COLO668 (cell line): ENCODE data around the gene TEPSIN.

Source experiments
- DNase-seq: peaks from one replicate; lab custom pipeline; 2025; ENCODE audit not compliant: unreplicated experiment; lab: John Stamatoyannopoulos, UW

Gene TEPSIN

DNA sequence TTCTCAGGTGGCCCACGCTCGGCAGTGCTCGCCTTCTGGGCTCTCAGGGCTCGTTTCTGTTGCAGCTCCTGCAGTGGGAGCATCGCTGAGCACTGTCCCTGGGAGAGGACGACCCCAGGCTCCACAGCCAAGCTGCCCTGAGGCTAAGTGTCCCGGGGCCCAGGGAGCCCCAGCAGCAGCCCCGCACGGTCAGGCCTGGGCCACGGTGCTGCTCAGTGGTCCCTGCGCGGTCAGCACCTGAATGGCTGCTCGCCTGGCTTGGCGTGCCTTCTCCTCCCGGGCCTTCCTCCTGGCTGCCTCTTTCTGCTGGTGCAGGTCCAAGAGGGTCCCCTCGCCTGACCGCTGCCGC is 39.4 kb downstream of the TEPSIN start:
- DNase-seq = no peak

DNA sequence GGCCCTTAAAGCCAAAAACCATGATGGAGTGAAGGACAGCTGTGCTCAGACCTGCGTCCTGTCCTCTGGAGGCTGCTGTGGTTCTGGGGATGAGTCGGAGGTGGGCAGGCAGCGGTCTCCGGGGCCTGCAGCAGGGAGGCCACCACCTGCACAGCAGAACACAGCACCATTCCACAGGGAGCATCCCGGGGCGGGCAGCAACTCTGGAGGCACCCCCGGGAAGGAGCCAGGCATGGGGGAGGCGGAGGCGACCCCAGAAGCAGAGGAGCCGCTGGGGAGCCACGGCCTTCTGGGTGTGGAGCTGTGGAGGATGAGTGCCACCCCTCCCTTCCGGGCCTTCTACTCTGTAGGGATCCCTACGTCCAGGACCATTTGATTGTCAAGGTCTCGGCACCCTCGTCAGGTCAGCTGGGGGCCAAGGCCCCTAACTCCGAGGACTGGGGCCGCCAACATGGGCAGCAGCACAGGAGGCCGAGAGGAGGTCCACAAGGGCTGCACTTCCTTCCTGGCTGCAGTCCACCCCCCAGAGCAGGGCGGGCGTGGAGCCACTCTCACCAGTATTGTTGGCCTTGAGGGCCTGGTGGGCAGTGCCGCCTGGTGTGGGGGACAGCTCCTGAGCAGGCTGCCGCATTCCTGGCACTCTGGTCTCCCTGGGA is 39.9 kb downstream of the TEPSIN start:
- no peak for DNase-seq

DNA sequence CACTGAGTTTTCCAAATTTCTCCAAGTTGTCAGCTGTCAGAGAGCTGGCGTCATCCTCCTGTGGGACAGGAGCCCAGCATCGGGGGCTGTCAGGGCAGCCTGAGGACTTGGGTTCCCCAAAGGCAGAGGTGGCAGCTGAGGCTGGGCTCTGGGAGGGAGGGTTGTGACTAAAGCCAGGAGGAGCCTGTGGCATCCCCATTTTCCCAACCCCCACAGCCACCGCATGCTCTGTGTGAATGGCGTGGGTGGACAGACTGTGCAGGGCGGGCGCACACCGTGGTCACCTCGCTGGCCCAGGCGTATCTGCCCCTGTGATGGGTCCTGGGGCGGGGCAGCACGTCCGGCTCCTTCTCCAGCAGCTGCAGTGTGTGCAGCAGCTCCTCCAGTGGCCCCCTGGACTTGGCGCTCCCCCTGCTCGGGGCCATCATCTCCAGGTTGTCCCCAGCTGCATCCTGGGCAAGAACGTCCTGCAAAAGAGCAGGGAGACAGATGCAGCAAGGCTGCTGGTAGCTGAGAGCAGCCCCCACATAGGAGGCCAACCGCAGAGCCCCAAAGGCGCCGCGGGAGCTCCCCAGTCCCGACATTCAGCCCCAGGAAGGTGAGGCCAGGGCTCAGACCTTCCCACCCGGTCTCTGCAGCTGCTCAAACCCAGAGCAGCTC is 40.9 kb downstream of the TEPSIN start:
- DNase-seq = no peak

DNA sequence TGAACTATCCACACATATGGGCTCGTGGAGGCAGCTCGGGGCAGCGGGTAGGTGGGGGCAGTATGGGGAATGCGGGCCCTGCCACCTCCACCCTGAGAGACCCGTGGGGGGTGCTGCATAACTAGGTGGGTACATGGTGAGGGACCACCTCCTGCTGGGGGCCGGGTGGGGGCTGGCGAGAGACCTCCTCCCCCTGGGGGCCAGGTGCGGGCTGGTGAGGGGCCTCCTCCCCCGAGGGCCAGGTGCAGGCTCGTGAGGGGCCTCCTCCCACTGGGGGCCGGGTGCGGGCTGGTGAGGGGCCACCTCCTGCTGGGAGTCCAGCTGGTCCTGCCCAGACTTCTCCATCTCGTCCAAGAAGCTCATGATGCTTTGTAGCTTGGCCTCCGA is 41.5 kb downstream of the TEPSIN start:
- DNase-seq = no peak

DNA sequence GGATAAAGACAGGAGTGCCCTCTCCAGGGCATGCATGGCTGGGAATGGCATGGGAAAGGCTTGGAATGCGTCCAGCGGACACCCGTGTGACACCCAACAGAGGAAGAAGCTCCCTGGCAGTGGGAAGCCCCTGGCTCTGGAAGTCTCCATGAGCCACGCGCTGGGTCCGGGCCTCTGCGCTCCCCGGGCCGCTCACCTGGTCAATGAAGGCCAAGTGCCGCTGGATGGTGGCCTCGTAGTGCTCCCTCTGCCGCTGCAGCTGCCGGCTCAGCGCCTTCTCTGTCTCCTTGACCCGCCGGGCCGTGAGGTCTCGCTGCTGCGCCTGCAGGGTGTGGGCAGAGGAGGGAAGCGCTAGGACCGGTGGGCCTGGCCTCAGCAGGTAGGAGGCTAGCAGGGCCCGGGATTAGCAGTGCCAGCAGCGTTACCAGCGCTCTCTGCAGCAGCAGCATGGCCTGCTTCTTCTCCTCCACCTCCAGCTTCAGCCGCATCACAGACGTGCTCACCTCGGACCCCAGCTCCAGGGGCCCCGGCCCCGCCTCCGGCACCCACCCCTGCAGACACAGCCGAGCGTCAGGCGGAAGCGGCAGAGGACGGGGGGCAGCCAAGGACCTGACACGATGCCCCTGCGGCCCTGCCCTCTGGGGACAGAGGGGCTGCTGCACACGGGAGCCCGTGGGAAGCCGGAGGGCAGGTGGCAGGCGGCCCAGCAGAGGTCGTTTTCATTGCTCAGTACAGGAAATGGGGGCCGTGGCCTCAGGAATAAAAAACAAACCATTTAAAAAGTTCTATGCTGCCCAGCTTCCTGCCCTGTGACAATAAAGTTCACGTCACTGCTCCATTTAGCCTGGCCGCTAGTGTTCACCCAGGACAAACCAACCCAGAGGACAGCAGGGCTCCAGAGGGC is 42.1 kb downstream of the TEPSIN start:
- DNase-seq = no peak

DNA sequence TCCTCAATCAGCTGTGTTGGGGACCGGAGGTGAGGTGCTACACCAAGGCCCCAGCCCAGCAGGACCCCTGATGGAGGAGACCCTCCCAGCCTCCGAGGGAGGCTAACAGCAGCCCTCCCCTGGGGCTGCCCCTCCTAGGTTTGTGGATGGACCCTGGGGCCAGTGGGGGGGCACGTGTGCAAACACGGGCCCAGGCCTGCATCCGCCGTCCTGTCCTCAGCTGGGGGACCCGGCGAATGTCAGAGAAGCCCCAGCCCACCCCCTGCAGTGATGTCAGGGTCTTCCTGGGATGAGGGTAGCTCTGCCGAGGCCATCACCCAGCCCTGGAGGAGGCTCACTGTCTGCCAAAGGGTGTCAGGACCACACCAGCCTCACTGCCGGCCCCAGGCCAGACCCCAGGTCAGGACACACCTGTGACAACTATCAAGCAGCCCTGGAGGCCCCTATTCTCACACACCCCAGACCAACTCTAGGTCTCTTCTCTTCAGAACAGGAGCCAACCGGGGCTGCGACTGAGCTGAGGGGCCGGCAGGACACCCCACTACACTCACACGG is 42.8 kb downstream of the TEPSIN start:
- no peak for DNase-seq

DNA sequence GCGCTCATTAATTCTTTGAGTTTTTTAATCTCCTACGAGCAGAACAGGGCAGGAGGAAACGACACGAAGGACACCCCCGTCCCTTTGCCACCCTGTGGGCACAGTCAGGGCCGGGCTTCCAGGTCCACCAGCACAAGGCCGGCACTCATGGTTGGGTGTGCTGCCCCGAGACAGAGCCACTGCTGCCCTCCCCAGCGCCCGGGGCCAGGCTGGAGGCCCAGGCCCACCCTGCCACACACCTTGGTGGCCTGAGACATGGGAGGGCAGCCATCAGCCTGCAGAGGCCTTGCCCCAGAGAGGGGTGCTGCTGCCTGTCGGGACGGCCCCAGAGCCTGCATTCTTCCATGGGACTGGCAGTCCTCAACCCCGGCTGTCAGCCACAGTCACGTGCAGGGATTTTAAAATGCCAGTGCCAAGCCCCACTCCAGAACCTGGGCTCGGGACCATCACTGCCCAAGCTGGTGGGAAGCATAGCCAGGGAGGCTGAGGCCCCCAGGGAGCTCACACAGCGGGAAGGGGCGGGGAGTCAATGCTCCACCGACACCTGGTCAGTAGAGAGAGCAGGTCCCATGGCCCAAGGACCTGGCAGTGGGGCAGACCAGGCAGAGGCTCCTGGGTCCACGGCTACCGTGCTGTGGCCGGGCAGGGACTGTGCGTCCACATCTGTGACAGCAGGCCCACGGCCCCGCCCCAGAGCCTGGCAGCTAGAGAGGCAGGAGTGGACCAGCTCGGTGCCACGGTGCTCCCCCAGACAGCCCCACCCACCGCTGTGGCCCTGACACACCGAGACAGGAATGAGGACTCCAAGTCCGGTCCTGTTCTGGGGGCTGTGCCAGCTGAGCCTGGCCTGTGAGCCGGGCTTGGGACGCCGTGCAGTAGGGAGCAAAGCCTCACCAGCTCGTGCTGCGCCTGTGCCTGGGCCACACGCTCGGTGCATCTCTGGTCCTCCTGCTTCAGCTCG is 43.6 kb downstream of the TEPSIN start:
- DNase-seq = no peak

DNA sequence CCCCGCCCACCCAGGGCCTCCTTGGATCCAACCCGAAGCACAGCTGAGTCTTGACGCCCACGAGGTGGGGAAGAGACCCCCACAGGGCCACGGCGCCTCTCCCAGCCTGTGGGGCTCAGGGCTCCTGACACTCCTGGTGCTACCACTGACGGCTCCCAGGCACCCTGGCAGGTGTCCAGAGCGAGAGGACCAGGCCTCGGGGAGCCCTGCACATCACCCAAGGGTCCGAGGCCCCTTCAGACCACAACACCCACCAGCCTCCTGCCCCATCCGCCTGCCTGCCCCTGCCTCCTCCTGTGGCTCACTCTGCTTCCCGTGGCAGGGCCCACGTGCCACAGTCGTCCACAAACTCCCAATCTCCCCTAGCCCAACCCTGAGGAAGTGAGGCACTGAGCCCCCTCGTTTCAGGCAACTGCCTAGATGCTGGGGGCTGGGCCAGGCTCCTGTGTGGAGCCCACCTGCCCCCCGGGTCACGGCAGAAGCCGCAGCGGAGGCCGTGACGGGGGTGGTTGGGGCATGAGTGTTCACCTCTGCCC is 44.6 kb downstream of the TEPSIN start:
- no peak for DNase-seq

DNA sequence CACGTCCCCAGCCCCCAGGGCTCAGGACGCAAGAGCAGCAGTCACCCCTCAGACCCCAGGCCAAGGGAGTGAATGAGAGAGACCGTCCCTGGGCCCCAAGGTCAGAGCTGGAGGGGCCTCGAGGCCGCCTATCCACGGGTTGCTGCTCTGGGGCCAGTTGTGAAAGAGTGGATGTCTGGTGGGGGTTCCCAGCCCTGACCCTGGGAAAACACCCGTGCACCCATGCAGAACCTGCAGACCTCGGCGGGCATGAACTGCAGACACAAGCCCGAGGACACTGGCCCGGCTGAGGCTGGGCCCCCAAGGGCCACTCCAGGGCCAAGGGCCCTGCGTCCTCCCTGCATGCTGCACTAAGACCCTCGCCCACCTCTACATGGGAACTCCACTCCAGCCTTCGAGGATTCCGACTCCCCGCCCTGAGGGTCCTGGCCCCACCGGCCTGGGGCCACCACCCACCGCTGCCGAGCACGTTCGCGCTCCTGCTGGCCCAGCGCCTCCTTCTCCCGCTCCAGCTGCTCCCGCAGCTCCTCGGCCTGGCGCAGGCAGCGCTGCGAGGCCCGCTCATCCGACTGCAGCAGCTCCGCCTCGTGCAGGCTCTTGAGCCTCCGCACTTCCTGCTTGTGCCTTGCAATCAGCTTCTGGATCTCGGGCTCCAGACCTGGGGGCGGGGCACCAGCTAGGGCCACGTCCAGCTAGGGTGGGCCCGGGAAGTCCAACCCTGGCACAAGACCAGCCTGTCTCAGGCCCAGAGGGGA is 45.2 kb downstream of the TEPSIN start:
- no peak for DNase-seq

DNA sequence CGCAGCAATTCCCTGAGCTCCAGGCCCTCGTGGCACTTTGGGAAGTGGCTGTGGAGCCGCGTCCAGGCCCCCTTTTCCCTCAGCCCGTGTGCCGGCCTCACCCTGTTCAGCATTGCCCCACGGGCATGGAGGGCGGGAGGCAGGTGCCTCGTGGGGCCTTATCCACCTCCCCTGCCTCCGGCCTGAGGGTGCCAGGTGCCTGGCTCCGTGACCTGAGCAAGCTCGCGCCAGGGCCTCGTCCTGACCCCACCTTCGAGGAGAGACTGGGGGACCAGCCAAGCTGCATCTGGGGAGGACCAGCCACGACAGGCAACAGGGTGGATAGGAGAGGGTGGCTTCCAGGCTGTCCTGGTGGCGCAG is 45.8 kb downstream of the TEPSIN start:
- DNase-seq = no peak

DNA sequence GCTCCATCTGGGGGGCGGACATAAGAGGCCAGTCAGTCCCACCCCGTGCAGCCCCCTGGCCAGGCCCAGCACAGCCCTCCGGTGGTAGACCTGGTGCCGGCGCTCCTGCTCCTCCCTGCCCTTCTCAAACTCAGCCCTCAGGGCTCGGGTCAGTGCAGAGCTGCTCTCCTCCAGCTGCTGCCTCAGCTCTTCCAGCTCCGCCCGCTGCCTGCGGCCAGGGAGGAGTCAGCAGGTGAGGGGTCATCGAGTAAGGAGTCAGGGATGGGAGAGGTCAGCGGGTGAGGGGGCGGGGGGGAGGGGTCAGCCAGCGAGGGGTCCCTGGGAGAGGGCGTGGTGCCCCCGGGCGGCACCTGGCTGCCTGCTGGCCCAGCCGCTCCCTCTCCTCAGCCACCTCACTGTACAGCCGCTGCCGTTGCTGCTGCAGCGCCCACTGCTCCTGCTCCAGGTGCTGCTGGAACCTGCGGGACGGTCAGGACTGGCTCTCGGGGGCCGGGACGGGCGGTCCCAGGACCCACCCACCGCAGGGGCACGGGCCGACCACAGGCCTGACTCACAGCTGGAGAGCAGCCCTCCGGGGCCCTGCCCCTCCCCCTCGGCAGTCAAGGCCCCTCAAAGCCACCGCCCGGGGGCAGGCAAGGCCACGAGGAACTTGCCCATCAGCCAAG is 46.3 kb downstream of the TEPSIN start:
- no peak for DNase-seq

DNA sequence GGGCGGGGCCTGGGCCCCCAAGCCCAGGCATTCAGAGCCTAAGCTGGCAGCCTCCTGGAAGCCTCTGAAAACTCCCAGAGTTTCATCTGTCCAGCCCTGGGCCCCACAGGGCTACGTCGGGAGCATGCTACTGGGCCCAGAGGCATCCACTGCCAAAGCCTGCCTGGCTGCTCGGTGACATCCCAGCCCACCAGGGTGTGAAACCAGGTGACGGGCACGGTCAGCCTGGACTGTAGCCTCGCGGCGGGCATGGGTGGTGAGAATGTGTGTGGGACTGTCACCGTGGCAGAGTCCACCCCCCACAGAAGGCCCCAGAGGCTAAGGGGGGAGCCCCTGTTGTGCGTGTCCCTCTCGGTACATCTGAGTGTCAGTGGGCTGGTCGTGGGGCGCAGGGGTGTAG is 47.2 kb downstream of the TEPSIN start:
- no peak for DNase-seq

DNA sequence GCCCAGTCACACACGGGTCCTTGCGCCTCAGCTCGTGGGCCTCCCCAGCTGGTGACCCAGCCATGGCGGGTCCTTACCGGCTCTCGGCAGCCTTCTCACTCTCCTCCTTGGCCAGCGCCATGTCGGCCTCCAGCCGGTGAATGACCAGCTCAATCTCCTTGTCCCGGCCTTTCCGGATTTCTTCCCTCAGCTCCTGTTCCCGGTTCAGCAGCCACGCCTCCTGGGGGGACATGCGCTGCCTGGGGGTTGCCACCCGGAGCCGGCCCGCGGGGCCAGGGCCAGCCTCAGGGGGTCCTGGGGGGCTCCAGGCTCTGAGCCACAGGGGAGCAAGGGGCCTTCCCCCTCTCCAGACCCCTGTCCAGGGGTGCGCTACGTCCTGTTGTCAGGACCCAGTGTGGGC is 47.7 kb downstream of the TEPSIN start:
- no peak for DNase-seq

DNA sequence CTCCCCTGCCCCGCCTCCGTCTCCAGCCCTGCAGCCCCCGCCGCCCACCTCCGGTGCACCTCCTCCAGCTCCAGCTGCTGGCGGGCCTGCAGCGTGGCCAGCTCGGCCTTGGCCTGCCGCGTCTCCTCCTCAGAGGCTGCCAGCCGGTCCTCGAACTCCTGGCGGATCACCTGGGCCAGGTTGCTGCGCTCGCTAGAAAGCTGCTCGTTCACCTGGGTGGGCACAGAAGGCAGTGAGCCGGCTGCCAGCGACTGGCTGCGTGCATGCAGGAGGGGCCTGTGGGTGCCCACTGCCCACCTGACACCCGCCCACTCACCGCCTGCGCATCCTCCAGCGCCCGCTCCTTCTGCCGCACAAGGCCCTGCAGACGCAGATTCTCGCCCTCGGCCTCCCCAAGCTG is 48.3 kb downstream of the TEPSIN start:
- DNase-seq = no peak

DNA sequence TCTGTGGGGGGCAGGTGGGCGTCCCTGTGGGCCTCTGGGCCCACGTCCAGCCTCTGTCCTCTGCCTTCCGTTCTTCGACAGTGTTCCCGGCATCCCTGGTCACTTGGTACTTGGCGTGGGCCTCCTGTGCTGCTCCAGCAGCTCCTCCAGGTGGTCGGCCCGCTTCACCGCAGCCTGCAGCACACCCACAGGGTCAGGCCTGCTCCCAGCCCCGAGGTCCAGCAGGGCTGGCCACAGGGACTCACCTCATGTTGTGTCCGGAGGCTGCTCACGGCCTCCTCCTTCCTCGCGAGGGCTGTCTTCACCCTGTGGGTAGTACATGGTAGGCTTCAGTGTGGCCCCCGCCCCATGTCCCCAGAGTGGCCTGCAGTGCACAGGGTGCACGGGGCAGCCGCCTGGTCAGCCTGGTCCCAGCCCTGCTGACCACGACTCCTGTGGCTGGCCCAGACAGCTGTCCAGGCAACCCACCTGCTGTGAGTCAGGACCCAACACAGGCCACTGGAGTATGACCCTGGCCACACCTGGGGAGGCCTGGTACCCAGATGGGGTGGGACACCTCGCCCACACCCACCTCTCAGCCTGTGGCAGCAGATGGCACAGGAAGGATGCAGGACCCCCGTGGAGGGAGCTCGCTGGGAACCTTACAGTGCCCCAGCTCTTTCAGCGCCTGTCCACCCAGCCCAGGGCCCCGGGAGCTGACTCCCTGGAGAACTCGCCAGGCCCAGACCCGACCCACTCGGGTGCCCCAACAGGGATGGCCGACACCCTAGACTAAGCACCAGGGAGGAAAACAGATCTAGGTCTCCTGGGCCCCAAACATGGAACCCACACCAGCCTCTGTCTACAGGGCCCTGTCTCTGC is 49.0 kb downstream of the TEPSIN start:
- no peak for DNase-seq

DNA sequence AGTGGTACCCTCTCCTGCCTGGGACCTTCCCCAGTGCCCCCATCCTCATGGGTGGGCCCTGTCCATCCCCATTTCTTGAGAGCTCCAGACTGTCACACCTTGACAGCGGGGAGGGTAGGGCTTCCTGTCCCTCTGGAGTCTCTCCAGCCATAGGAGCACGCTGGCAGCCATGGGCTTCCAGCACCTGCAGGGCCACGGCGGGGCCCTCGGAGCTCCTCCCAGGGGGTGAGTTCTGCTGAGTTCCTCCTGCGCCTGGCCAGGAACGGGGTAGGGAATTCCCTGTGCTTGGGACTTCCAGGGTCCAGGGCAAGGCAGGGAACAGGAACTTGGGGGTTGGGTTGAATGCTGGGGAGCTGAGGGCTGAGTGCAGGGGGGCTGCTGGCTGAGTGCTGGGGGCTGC is 49.8 kb downstream of the TEPSIN start:
- DNase-seq = no peak

DNA sequence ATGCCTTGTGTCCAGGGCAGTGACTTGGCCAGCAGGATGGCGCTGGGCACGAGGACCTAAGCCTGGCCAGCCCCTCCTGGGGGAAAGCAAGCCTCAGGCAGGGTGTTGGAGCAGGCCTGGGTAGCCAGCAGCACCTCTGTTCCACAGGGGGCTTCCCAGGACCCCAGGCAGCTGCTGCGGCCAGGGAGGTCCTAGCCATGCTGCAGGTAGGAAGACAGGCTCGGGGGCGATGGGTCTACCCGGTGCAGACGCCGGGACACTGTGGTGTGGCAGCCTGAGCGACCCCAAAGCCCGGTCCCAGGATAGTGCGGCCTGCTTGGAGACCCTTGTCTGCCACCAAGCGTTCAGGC is 50.4 kb downstream of the TEPSIN start:
- DNase-seq = no peak
